Fibroblast of pulmonary artery (primary cell): Measurements from ENCODE around the gene DSTYK.

Experiments
- DNase-seq: peaks from one replicate; pipeline ENCODE4 v3.0.0-alpha.2; 2010; ENCODE audit warnings: low read depth
- H3K4me3 ChIP-seq: replicated peaks from 2 replicates; pipeline ENCODE4 v1.5.1; 2011; ENCODE audit warnings: low read depth, mild to moderate bottlenecking, control low read depth, low read length, moderate library complexity
- TF ChIP-seq, protein P1 (sequence below): IDR thresholded peaks from 2 replicates; pipeline ENCODE4 v1.5.1; 2011; ENCODE audit warnings: mild to moderate bottlenecking, control low read depth, low read length, inconsistent platforms; ENCODE audit errors: missing control alignments

Gene DSTYK

DNA sequence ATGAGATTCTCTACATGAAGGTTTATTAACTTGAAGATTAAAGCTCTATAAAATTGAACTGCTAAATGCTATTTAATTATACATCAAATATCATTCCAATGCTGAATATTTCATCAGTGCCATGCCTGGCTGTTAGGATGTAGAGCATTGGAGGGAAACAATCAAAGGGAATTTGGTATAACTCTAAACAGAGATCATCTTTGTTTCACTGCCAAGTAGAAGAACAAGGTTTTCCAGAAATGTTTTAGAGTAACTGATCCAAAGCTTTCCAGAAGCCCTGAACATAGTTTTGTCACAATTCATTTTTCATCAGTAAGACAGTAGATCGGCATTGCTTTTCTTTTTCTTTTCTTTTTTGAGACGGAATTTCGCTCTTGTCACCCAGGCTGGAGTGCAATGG, 5.9 kb upstream of the DSTYK start:
- H3K4me3 ChIP-seq = no peak overlapping the region
- DNase-seq = no peak
- TF ChIP-seq, protein P1, sequence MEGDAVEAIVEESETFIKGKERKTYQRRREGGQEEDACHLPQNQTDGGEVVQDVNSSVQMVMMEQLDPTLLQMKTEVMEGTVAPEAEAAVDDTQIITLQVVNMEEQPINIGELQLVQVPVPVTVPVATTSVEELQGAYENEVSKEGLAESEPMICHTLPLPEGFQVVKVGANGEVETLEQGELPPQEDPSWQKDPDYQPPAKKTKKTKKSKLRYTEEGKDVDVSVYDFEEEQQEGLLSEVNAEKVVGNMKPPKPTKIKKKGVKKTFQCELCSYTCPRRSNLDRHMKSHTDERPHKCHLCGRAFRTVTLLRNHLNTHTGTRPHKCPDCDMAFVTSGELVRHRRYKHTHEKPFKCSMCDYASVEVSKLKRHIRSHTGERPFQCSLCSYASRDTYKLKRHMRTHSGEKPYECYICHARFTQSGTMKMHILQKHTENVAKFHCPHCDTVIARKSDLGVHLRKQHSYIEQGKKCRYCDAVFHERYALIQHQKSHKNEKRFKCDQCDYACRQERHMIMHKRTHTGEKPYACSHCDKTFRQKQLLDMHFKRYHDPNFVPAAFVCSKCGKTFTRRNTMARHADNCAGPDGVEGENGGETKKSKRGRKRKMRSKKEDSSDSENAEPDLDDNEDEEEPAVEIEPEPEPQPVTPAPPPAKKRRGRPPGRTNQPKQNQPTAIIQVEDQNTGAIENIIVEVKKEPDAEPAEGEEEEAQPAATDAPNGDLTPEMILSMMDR = no peak

DNA sequence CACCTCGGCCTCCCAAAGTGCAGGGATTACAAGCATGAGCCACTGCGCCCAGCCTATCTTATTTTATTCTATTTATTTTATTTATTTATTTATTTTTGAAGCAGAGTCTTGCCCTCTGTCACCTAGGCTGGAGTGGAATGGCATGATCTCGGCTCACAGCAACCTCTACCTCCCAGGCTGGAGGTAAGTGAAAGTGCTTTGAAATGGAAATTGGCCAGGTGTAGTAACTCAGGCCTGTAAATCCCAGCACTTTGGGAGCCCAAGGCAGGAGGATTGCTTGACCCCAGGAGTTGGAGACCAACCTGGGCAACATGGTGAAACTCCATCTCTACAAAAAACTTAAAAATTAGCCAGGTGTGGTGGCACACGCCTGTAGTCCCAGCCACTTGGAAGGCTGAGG, 5.1 kb upstream of the DSTYK start:
- no peak for DNase-seq
- no peak overlapping the region for H3K4me3 ChIP-seq
- TF ChIP-seq, protein P1 = no peak

DNA sequence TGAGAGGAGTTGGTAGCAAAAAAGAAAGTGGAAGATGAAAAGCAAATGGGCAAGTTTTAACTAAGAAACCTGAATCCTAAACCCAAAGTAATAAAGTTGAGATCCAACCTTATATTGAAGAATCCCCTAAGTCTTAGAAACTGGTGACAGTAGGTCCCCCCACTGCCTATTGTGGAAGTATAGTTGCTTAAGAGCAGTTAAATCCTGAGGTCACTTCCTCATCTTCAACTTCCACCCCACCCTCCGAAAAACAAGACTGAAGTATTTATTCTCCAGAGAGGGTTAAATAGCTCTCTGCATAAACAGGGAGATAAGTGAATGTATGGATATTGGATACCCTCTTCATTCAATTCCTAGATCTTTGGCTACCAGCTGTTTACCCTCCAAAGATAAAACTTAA, 3.3 kb upstream of the DSTYK start:
- H3K4me3 ChIP-seq = no peak overlapping the region
- TF ChIP-seq, protein P1 = no peak
- no peak for DNase-seq

DNA sequence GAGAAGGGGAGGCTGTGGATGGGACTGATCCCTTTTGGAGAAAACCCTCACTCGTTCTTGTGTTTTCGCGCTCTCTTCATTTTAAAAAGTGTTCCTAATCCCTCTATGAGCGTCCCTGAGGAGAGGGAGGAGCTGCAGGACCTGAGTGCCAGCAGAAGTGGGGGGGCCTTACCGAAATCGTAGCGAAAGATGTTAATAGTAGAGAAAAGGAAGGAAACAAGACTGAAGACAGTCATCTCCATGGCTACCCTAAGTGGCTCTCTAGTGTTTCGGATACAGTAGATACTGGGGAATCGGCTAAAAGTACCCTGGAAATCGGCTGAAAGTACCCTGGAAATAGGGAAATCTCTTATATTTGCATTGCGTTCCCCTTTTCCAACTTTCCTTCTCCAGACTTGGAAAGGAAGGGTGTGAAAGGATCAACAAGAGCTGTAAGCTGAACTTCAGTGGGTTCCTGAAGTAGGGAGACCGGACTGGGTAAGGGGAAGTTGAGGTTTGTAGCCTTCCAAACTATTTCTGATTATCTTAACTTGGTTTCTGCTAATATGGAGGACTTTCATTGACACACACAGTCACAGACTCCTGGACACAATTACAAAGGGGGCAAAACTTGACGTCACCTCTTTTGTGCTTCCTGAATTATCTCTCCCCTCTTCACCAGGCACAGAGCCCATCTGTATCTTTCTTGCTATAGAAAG, 486 bp upstream of the DSTYK start:
- TF ChIP-seq, protein P1 = no peak
- DNase-seq = no peak

DNA sequence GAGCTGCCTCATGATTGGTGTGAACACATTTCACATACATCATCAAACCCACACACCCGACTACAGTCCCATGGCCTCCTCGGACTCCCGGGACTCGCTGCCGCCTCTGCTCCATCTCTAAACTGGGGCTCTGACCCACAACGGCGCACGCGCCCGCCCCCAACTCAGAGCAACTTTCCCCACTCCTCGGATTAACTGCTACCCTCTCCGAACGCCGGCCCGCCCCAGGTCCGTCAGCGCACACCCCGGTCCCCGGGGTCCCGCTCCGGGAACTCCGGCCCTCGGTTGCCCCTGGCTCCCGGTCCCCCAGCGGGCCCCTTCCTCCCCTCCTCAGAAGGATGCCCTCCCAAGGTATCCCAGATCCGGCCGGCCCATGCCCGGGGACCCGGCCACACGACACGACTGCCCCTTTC, 740 bp downstream of the DSTYK start:
- TF ChIP-seq, protein P1 = no peak
- DNase-seq = no peak
- peak overlapping the region; percentile 89 for H3K4me3 ChIP-seq

More for the DNA sequence above, 486 bp upstream of the DSTYK start:
- H3K4me3 ChIP-seq = peak overlapping the region; percentile 89

DNA sequence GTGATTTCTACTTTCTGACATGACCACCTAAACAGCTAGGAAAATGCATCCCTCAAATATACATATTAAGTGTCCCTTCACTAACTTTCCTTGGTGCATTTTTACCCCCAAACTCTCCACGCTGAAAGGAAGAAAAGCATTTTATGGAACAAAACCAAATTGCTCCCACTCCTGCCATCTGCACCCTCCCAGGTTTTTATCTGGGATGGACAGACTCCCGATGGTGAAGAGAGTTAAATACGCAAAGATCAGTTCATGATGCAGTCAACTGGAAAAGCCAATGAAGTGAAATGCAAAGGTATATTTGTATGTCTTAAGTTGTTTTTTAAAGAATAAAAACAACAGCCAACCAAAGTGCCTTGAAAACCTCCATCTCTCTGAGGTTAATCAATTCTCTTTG, 2.7 kb downstream of the DSTYK start:
- no peak for DNase-seq
- no peak overlapping the region for H3K4me3 ChIP-seq

More for the DNA sequence above, 2.7 kb downstream of the DSTYK start:
- TF ChIP-seq, protein P1 = no peak
